WTC11 (cell line): ENCODE measurements around the gene MOGAT2.

ENCODE experiments used
- CBFB ChIP-seq: sonication (generic); formaldehyde crosslinking; IDR thresholded peaks from 2 replicates; pipeline ENCODE4 v1.8.1; 2022; ENCODE audit warnings: mild to moderate bottlenecking, low read depth, missing genetic modification reagents
- ETV6 ChIP-seq: sonication (generic); formaldehyde crosslinking; IDR thresholded peaks from 2 replicates; pipeline ENCODE4 v1.8.1; 2022; ENCODE audit warnings: mild to moderate bottlenecking, missing genetic modification reagents
- JUN ChIP-seq: sonication (generic); formaldehyde crosslinking; IDR thresholded peaks from 2 replicates; pipeline ENCODE4 v1.8.0; 2023; ENCODE audit warnings: mild to moderate bottlenecking, missing genetic modification reagents
- TF ChIP-seq, protein P1 (sequence below): fragments of 250-450 bp; sonication (Bioruptor Pico); IDR thresholded peaks from 2 replicates; pipeline ENCODE4 v1.8.0; 2021; ENCODE audit warnings: mild to moderate bottlenecking
- TF ChIP-seq, protein P2 (sequence below): fragments of 200-600 bp; IDR thresholded peaks from 2 replicates; pipeline ENCODE4 v1.8.0; 2022; ENCODE audit warnings: antibody characterized with exemption
- TF ChIP-seq, protein P3 (sequence below): sonication (generic); formaldehyde crosslinking; IDR thresholded peaks from 2 replicates; pipeline ENCODE4 v1.8.1; 2023; ENCODE audit warnings: mild to moderate bottlenecking, missing genetic modification reagents, borderline replicate concordance

DNA sequence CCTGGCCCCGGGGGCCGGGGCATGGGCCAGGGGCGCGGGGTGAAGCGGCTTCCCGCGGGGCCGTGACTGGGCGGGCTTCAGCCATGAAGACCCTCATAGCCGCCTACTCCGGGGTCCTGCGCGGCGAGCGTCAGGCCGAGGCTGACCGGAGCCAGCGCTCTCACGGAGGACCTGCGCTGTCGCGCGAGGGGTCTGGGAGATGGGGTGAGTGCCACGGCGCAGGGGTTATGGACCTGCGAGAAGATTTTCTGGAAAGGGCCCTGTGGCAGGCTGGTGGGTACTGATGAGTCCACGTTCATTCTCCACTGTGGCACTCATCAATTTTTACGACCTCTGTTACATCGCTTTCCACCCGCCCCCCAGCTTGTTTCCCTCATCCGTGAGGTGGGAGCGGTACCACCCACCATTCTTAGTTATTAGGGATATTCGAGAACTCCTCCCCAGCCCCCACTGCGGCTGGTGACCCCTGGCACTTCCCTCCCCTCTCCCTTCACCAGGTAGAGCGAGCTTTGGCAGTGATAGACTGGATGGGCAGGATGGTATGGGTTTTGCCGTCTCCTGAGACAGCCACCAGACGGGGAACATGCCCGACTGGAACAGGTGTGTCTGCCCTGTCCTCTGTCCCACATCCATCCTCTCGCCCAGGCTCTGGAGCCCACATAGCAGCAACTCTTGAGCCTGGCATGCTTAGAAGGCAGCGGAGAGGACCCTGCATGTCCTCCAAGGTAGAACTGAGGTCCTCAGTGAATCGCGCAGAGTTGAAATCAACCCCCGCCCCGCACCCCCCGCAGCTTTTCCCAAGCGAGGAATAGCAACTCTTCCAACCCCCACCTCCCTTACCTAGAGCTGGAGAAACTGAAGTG lies 51.5 kb downstream of the MOGAT2 start:
- TF ChIP-seq ETV6 (CRISPR knock-in tag) (no peak), CBFB (CRISPR knock-in tag) (no peak), JUN (CRISPR knock-in tag) (no peak)
- TF ChIP-seq, protein P1, sequence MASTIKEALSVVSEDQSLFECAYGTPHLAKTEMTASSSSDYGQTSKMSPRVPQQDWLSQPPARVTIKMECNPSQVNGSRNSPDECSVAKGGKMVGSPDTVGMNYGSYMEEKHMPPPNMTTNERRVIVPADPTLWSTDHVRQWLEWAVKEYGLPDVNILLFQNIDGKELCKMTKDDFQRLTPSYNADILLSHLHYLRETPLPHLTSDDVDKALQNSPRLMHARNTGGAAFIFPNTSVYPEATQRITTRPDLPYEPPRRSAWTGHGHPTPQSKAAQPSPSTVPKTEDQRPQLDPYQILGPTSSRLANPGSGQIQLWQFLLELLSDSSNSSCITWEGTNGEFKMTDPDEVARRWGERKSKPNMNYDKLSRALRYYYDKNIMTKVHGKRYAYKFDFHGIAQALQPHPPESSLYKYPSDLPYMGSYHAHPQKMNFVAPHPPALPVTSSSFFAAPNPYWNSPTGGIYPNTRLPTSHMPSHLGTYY (CRISPR knock-in tag), result no peak
- TF ChIP-seq, protein P2, sequence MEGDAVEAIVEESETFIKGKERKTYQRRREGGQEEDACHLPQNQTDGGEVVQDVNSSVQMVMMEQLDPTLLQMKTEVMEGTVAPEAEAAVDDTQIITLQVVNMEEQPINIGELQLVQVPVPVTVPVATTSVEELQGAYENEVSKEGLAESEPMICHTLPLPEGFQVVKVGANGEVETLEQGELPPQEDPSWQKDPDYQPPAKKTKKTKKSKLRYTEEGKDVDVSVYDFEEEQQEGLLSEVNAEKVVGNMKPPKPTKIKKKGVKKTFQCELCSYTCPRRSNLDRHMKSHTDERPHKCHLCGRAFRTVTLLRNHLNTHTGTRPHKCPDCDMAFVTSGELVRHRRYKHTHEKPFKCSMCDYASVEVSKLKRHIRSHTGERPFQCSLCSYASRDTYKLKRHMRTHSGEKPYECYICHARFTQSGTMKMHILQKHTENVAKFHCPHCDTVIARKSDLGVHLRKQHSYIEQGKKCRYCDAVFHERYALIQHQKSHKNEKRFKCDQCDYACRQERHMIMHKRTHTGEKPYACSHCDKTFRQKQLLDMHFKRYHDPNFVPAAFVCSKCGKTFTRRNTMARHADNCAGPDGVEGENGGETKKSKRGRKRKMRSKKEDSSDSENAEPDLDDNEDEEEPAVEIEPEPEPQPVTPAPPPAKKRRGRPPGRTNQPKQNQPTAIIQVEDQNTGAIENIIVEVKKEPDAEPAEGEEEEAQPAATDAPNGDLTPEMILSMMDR, result no peak
- TF ChIP-seq, protein P3, sequence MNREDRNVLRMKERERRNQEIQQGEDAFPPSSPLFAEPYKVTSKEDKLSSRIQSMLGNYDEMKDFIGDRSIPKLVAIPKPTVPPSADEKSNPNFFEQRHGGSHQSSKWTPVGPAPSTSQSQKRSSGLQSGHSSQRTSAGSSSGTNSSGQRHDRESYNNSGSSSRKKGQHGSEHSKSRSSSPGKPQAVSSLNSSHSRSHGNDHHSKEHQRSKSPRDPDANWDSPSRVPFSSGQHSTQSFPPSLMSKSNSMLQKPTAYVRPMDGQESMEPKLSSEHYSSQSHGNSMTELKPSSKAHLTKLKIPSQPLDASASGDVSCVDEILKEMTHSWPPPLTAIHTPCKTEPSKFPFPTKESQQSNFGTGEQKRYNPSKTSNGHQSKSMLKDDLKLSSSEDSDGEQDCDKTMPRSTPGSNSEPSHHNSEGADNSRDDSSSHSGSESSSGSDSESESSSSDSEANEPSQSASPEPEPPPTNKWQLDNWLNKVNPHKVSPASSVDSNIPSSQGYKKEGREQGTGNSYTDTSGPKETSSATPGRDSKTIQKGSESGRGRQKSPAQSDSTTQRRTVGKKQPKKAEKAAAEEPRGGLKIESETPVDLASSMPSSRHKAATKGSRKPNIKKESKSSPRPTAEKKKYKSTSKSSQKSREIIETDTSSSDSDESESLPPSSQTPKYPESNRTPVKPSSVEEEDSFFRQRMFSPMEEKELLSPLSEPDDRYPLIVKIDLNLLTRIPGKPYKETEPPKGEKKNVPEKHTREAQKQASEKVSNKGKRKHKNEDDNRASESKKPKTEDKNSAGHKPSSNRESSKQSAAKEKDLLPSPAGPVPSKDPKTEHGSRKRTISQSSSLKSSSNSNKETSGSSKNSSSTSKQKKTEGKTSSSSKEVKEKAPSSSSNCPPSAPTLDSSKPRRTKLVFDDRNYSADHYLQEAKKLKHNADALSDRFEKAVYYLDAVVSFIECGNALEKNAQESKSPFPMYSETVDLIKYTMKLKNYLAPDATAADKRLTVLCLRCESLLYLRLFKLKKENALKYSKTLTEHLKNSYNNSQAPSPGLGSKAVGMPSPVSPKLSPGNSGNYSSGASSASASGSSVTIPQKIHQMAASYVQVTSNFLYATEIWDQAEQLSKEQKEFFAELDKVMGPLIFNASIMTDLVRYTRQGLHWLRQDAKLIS (CRISPR knock-in tag), result no peak
